A172 (cell line): ENCODE data around the gene MRPL11. TPM values are rescaled to one million over a fixed set of nuclear protein-coding genes. Genes with fewer than 3 reads are reported as not detected.

Experiments used
- DNase-seq: peaks from one replicate; pipeline ENCODE4 v3.0.0-alpha.2; 2015; ENCODE audit warnings: low spot score
- total RNA-seq: library from RNA; depleted of rRNA; stranded (reverse); fragments of >200 nt; shearing (Covaris generic); gene quantifications from 2 replicates; pipeline ENCODE4 v1.2.3, GENCODE V29; 2014; rRNA removed

MRPL11 gene
- total RNA-seq, 1 experiment from 2014 or later: 127 TPM

DNA sequence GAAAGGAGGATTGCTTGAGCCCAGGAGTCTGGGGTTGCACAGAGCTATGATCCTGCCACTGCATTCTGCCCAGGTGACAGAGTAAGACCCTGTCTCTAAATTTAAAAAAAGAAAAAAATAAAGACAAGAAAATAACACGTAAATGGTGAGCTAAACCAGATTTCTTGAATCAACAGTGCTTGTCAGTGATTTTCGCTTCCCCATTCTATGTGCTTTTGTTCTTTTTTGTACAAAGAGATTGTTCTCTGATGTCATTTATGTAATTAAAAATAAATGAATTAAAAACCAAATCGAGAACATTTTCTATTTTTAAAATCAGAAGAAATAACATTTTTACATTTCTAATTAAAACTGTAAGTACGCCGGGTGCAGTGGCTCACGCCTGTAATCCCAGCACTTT is 47.3 kb downstream of the MRPL11 start:
- DNase-seq: no peak

DNA sequence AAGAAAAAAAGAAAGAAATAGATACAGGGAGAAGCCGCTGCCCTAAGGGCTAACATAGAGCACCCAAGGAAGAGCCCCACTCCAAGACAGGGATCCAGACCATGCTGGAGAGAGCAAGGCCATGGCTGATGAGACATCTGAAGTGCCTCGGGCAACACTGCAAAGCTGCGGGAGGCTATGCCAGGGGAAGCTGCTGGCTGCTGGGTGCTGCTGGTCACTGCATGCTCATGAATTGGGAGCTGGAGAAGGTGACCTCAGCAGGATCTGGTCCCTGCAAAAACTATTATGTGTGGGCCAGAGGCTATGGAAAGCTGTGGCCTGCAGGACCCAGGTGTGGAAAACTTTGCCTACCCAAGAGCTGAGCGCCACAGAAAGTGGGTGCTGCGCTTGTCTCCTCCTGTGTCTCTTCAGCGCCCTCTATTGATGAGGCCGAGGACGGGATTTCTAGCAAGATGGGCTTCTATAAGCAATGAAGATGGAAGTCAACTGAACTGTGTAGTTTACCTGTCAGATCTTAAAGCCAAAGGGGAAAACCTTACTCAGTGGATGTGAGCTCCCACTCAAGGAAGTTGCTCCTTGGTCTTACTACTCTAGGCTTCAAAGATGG is 49.8 kb downstream of the MRPL11 start:
- DNase-seq: peak; percentile 55

DNA sequence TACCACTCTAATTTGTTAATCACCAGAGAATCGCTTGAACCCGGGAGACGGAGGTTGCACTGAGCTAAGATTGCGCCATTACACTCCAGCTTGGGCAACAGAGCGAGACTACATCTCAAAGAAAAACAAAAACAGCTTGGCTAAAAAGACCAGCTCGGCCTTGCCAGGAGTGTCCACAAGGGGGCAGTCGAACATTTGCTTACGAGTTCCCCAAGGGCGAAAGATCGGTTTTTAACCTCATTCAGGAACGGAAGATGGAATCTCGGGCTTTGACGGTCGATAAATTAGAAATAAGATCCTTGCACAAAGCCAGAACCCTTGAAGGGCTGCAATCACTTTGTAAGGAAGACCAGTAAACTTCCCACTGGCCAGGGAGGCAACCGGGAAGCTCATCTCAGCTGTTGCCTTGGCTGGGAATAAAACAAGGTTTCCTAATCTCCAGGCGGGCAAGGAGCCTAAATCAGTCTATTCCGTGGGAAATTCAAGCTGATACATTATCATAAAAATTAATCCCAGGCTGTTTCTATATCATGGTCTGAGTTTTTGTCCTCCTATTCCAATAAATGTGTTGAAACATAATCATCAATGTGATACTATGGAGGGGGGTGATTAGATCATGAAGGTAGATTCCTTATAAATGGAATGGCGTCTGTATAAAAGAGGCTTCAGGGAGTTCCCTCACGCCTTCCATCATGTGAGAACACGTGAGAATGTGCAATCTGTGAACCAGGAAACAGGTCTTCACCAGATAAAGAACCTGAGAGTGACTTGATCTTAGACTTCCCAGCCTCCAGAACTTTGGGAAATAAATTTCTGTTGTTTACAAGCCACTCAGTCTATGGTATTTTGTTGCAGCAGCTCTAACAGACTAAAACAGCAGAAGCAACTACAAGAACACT is 52.2 kb downstream of the MRPL11 start:
- peak; percentile 69 for DNase-seq

Other genes with a start within 250 kb of the MRPL11 start
- gene KLC2, start 181.1 kb downstream of the MRPL11 start, total RNA-seq: 21.4 and 28.2 TPM in 2 replicates
- gene RAB1B, start 170.2 kb downstream of the MRPL11 start, total RNA-seq: 132 and 133 TPM in 2 replicates
- gene CNIH2, start 160.7 kb downstream of the MRPL11 start, total RNA-seq: 0.72 and 1.9 TPM in 2 replicates
- 86.1 and 109 TPM in 2 replicates for gene YIF1A, start 149.7 kb downstream of the MRPL11 start, total RNA-seq
- gene TMEM151A, start 147.0 kb downstream of the MRPL11 start, total RNA-seq: 0.05 TPM in 1 of 2 replicates, not detected in the other
- not detected in 2 replicates for gene CD248, start 121.8 kb downstream of the MRPL11 start, total RNA-seq
- gene RIN1, start 102.4 kb downstream of the MRPL11 start, total RNA-seq: 15.6 and 15.7 TPM in 2 replicates
- 95.8 and 104 TPM in 2 replicates for gene BRMS1, start 93.7 kb downstream of the MRPL11 start, total RNA-seq
- 47.0 and 54.1 TPM in 2 replicates for gene B4GAT1, start 91.2 kb downstream of the MRPL11 start, total RNA-seq
- not detected in 2 replicates for gene SLC29A2, start 67.1 kb downstream of the MRPL11 start, total RNA-seq
- gene NPAS4, start 17.8 kb downstream of the MRPL11 start, total RNA-seq: not detected in 2 replicates
- gene PELI3, start 28.1 kb upstream of the MRPL11 start, total RNA-seq: 13.3 and 16.1 TPM in 2 replicates
- gene DPP3, start 41.6 kb upstream of the MRPL11 start, total RNA-seq: 76.7 and 79.7 TPM in 2 replicates
- gene BBS1, start 71.8 kb upstream of the MRPL11 start, total RNA-seq: 14.7 and 22.0 TPM in 2 replicates
- 17.4 and 21.5 TPM in 2 replicates for gene ZDHHC24, start 107.2 kb upstream of the MRPL11 start, total RNA-seq
- 11.2 TPM in 1 of 2 replicates, not detected in the other for gene ACTN3, start 108.1 kb upstream of the MRPL11 start, total RNA-seq
- 1.6 and 7.8 TPM in 2 replicates for gene CTSF, start 129.8 kb upstream of the MRPL11 start, total RNA-seq
- gene CCDC87, start 154.2 kb upstream of the MRPL11 start, total RNA-seq: 0.31 and 1.2 TPM in 2 replicates
- gene CCS, start 154.3 kb upstream of the MRPL11 start, total RNA-seq: 12.4 and 16.6 TPM in 2 replicates
- gene RBM14, start 177.8 kb upstream of the MRPL11 start, total RNA-seq: 42.8 and 43.4 TPM in 2 replicates
- 92.5 and 94.1 TPM in 2 replicates for gene RBM4, start 199.9 kb upstream of the MRPL11 start, total RNA-seq
- gene RBM4B, start 239.0 kb upstream of the MRPL11 start, total RNA-seq: 24.9 and 27.7 TPM in 2 replicates